HCT116 (cell line): ENCODE measurements around the gene DDX47. TPM values are rescaled to one million over a fixed set of nuclear protein-coding genes. Genes with fewer than 3 reads are reported as not detected.

Experiments
- CBX3 ChIP-seq: IDR thresholded peaks from 2 replicates; pipeline ENCODE4 v1.6.1; 2012; ENCODE audit warnings: low read depth
- CEBPB ChIP-seq: IDR thresholded peaks from 2 replicates; pipeline ENCODE4 v1.6.1; 2012; ENCODE audit warnings: low read depth
- EGR1 ChIP-seq: IDR thresholded peaks from 2 replicates; pipeline ENCODE4 v1.6.1; 2012; ENCODE audit warnings: low read depth
- ELF1 ChIP-seq: IDR thresholded peaks from 2 replicates; pipeline ENCODE4 v1.6.1; 2012; ENCODE audit warnings: low read depth, borderline replicate concordance
- FOSL1 ChIP-seq: IDR thresholded peaks from 2 replicates; pipeline ENCODE4 v1.6.1; 2012; ENCODE audit warnings: low read depth
- MAX ChIP-seq: IDR thresholded peaks from 2 replicates; pipeline ENCODE4 v1.6.1; 2012
- POLR2A ChIP-seq: IDR thresholded peaks from 2 replicates; pipeline ENCODE4 v1.7.0; 2011; ENCODE audit warnings: borderline replicate concordance; ENCODE audit not compliant: insufficient read depth, insufficient read length; ENCODE audit errors: extremely low read depth
- POLR2AphosphoS5 ChIP-seq: IDR thresholded peaks from 2 replicates; pipeline ENCODE4 v1.6.1; 2011; ENCODE audit warnings: mild to moderate bottlenecking, low read depth, low read length, moderate library complexity
- REST ChIP-seq: IDR thresholded peaks from 2 replicates; pipeline ENCODE4 v1.6.1; 2012; ENCODE audit warnings: low read depth
- SRF ChIP-seq: IDR thresholded peaks from 2 replicates; pipeline ENCODE4 v1.6.1; 2012; ENCODE audit warnings: low read depth
- TCF7L2 ChIP-seq: IDR thresholded peaks from 2 replicates; pipeline ENCODE4 v1.7.0; 2011; ENCODE audit warnings: borderline replicate concordance, inconsistent platforms; ENCODE audit not compliant: insufficient read depth, insufficient read length; ENCODE audit errors: extremely low read depth
- YY1 ChIP-seq: IDR thresholded peaks from 2 replicates; pipeline ENCODE4 v1.6.1; 2011; ENCODE audit warnings: low read length, low read depth, moderate library complexity, mild to moderate bottlenecking; ENCODE audit not compliant: insufficient replicate concordance; ENCODE audit errors: extremely low read depth
- ZNF274 ChIP-seq: fragments of 200-500 bp; sonication (Bioruptor generic); IDR thresholded peaks from 2 replicates; pipeline ENCODE4 v1.6.1; 2014; ENCODE audit warnings: mild to moderate bottlenecking, low read depth, low read length, inconsistent platforms
- total RNA-seq: library from RNA; stranded (reverse); gene quantifications from one replicate; pipeline ENCODE4 v1.2.1, GENCODE V29; 2021; ENCODE audit not compliant: unreplicated experiment

The DDX47 gene
- total RNA-seq, 1 experiment from 2014 or later = 103 TPM

- TF ChIP-seq REST = no peak
- no peak for TF ChIP-seq ZNF274
- TF ChIP-seq MAX = no peak
- TF ChIP-seq CEBPB = no peak
- TF ChIP-seq POLR2A = no peak
- TF ChIP-seq FOSL1 = no peak
- no peak for TF ChIP-seq SRF
- TF ChIP-seq EGR1 = no peak
- TF ChIP-seq POLR2AphosphoS5 = no peak
- TF ChIP-seq ELF1 = no peak
- no peak for TF ChIP-seq TCF7L2
- no peak for TF ChIP-seq YY1
- no peak for TF ChIP-seq CBX3
Observed at GRCh38 chr12:12819221-12819620, 6.1 kb downstream of the DDX47 start (continued).
